IMR-90 (cell line): ENCODE data around the gene KCNS1.

Experiments used
- POLR2A ChIP-seq: IDR thresholded peaks from 2 replicates; pipeline ENCODE4 v1.6.1; 2012; ENCODE audit warnings: mild to moderate bottlenecking, low read depth, low read length
- RAD21 ChIP-seq: IDR thresholded peaks from 2 replicates; pipeline ENCODE4 v1.6.1; 2012; ENCODE audit warnings: low read length, improper control_type of control experiment
- TF ChIP-seq, protein P1 (sequence below): conservative IDR thresholded peaks from 2 replicates; pipeline ENCODE4 v1.5.1; 2012; ENCODE audit warnings: mild to moderate bottlenecking, low read depth, low read length, improper control_type of control experiment

DNA sequence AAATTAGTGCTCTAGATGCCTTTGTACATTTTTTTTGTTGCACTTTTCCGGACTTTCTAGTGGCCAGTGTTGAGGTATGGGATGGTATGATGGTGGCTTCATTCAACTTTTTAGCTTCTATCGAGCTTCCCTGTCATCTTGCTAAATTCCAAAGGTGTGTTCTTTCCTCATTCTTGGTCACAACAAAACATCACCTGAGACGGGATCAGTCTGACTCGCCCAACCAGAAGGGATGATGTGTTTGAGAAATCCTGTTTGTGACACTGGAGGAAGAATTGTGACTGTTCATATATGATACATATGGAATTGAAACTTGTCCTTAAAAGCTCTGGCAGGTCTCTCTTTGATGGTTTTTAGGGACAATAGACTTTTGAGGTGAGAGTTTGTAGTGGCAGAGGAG lies 33.8 kb downstream of the KCNS1 start:
- TF ChIP-seq, protein P1, sequence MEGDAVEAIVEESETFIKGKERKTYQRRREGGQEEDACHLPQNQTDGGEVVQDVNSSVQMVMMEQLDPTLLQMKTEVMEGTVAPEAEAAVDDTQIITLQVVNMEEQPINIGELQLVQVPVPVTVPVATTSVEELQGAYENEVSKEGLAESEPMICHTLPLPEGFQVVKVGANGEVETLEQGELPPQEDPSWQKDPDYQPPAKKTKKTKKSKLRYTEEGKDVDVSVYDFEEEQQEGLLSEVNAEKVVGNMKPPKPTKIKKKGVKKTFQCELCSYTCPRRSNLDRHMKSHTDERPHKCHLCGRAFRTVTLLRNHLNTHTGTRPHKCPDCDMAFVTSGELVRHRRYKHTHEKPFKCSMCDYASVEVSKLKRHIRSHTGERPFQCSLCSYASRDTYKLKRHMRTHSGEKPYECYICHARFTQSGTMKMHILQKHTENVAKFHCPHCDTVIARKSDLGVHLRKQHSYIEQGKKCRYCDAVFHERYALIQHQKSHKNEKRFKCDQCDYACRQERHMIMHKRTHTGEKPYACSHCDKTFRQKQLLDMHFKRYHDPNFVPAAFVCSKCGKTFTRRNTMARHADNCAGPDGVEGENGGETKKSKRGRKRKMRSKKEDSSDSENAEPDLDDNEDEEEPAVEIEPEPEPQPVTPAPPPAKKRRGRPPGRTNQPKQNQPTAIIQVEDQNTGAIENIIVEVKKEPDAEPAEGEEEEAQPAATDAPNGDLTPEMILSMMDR, result no peak
- TF ChIP-seq RAD21, result no peak
- TF ChIP-seq POLR2A, result no peak
